Small intestine (tissue), 16 donors: Measurements from ENCODE around the gene ENOX1. TPM values are rescaled to one million over a fixed set of nuclear protein-coding genes. Genes with fewer than 3 reads are reported as not detected.
A peak's percentile ranks its signal among the peaks of the same experiment; 100 is the strongest.
"Not testable (repeated sequence)": the region's sequence is repeated elsewhere in the genome, so short reads cannot be mapped to it uniquely, and the experiment has no call there.

ENCODE experiments used
- DNase-seq, 2 donors: peaks; one replicate each; pipeline versions ENCODE4 v3.0.0 to v3.0.0-alpha.2; 2013
- FAIRE-seq: peaks from 2 replicates; lab custom pipeline; 2012; peaks lifted over from hg19 to GRCh38; lab: Jason Lieb, UNC
- H3K27ac ChIP-seq, 3 donors: one replicate each; pipeline ENCODE4 v1.5.1; 2013; ENCODE audit warnings: low read length in 2 of 3, mild to moderate bottlenecking in 2 of 3, control low read depth in 1 of 3, inconsistent platforms in 1 of 3, low read depth in 1 of 3, moderate library complexity in 1 of 3
- H3K27me3 ChIP-seq, 3 donors: one replicate each; pipeline ENCODE4 v1.6.1; 2013; ENCODE audit warnings: low read length in 3 of 3, inconsistent platforms in 1 of 3; ENCODE audit not compliant: control insufficient read depth in 3 of 3, insufficient read depth in 3 of 3
- H3K36me3 ChIP-seq, 3 donors: one replicate each; pipeline ENCODE4 v1.6.1; 2013; ENCODE audit warnings: low read length in 3 of 3, inconsistent platforms in 1 of 3, low read depth in 1 of 3, mild to moderate bottlenecking in 1 of 3, moderate library complexity in 1 of 3; ENCODE audit not compliant: control insufficient read depth in 3 of 3, insufficient read depth in 2 of 3
- H3K4me1 ChIP-seq, 3 donors: one replicate each; pipeline ENCODE4 v1.6.1; 2013; ENCODE audit warnings: low read length in 2 of 3, inconsistent platforms in 1 of 3, low read depth in 1 of 3, mild to moderate bottlenecking in 1 of 3, moderate library complexity in 1 of 3; ENCODE audit not compliant: control insufficient read depth in 3 of 3, insufficient read depth in 2 of 3
- H3K4me3 ChIP-seq, 3 donors: one replicate each; pipeline ENCODE4 v1.5.1; 2013; ENCODE audit warnings: low read length in 3 of 3, control low read depth in 1 of 3, inconsistent platforms in 1 of 3, low read depth in 1 of 3, mild to moderate bottlenecking in 1 of 3, moderate library complexity in 1 of 3
- H3K9me3 ChIP-seq, 2 donors: one replicate each; pipeline ENCODE4 v1.6.1; 2013; ENCODE audit warnings: low read depth in 1 of 2, low read length in 1 of 2; ENCODE audit not compliant: control insufficient read depth in 2 of 2, insufficient read depth in 1 of 2
- WGBS, 3 donors: extraction: QIAGEN DNeasy Blood & Tissue Kit; methylation state at CpG; one replicate each; pipeline ENCODE4 v1.1.7; 2013; 5-methylcytosine and 5-hydroxymethylcytosine counted together
- long read RNA-seq, 10 donors: transcript quantifications; one replicate each; lab custom pipeline, GENCODE V29; 2026
- polyA plus RNA-seq, 4 donors: library from polyadenylated mRNA; stranded (reverse) in 3 of 4; unstranded in 1 of 4; fragments of 200-250 nt in 3 of 4; fragments of 120-200 nt in 1 of 4; gene quantifications; one replicate each; pipeline versions ENCODE4 v1.2.1 to v1.2.3, GENCODE V29; 2013
- donor health status: healthy with polysubstance abuse.
- donor health status: control.
- donor health status: control.
- donor health status: Bipolar disorder and iron deficiency.
- donor health status: healthy.

ENOX1 gene
- polyA plus RNA-seq: under 1 TPM in 3 of 4 donors, not detected in 1; 0.27 to 0.87 (median 0.72) TPM
- long read RNA-seq, donor 1: 0 reads
- long read RNA-seq, donor 2: 0 reads
- long read RNA-seq, donor 3: 0 reads
- long read RNA-seq, donor 4: 0 reads
- long read RNA-seq, donor 5: 0 reads
- long read RNA-seq, donor 6: 0 reads
- long read RNA-seq, donor 7: 0 reads
- long read RNA-seq, donor 8: 0 reads
- long read RNA-seq, donor 9: 0 reads
- long read RNA-seq, donor 10: 0 reads

DNA sequence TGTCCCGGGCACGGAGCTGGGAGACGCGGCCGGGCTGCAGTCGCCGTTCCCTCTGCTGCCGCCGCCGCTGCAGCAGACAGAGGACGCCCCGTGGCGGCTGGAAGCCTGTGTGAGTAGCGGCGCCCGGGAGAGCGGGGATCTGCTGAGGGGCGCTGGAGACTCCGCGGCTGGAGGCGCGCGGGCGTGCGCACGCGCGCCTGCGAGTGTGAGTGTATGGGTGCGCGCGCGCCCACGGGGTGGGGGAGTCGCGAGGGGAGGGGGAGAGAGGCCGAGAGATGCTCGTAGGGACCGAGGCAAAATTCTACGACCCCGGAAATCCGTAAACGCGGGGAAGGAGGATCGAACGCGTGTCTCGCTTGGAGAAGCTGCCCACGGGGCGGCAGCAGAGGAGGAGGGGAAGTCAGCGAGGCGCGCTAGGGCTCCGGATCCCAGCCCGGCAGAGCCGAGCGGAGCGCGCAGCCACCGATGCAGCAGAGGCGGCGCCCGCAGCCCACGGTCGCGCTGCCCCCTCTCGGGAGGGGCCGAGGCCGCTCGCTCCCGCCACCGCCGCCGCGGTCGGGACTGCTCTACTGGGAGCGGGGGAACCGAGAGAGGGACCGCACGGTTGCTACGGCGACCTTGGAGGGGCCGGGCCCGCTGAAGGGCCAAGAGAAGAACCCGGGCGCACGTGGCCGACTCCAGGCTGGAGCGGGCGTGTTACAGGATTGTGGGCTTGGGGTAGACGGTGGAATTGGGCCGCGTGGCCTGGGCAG lies at the start of gene ENOX1:
TSS of gene ENOX1 (minus strand) at position 207 of the 752 bp plus-strand sequence.
- H3K27me3 ChIP-seq: peaks cover 0 to 26% (median 4%) of the 10 kb centered on the region in 3 donors
- H3K4me1 ChIP-seq: peaks cover 0 to 3% (median 2%) of the 10 kb centered on the region in 3 donors
- WGBS, 3 donors: 0% methylated on average over 64 to 93 of the region's 93 CpGs
- H3K27ac ChIP-seq: peak within 1 kb of the TSS in 2 of 3 donors; percentile 31 to 45
- DNase-seq (peak; percentile 33 to 72), FAIRE-seq (no peak)
- no peaks in the 10 kb centered on the region for H3K9me3 ChIP-seq
- no peaks in the 10 kb centered on the region for H3K36me3 ChIP-seq
- H3K4me3 ChIP-seq: peak within 1 kb of the TSS in 2 of 3 donors; percentile 53 to 62

DNA sequence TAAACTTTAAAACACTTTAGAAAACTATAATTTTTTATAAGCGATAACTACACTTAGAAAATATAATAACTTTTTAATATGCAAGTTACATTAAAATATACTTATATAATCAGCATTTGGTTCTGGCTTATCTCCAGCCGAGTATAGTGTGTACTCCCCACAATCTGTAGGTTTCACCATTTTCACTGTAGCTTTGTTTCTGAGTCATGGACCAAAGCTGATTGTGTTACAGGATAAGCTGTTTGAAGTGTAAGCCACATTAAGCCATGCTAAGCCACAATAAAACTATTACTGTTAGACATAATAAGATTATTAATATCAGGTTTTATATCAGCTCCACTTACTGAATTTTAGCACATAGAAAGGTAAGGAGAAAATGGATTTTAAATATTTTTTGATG lies 48.9 kb upstream of the ENOX1 start:
- Histone ChIP-seq H3K27me3 (no peaks in the 10 kb centered on the region), H3K27ac (no peak overlapping the region), H3K9me3 (no peaks in the 10 kb centered on the region), H3K4me1 (no peaks in the 10 kb centered on the region), H3K4me3 (no peak overlapping the region), H3K36me3 (no peaks in the 10 kb centered on the region)
- DNase-seq (no peak), FAIRE-seq (peak; percentile 57)
- WGBS, 3 donors: 59 to 77% (median 76%) methylated on average over 2 of the region's 2 CpGs

DNA sequence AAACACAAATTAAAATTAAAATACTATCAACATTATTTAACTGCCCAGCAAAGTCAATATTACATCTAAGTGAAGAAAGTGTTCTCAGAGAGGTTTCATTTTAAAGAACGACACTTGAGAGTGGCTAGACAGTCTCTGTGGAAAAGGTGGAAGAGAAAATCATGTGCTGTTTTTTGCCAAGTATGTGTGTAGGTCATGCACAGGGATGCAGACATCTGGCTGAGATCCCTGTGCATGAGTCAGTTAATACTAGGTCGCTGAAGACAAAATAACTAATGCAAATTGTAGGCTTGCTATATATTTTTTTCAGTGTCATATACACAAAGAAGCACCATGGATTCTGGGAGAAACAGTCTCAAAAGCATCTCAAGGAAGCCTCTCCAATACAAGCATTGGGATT lies 44.3 kb upstream of the ENOX1 start:
- Histone ChIP-seq H3K27ac (no peak overlapping the region), H3K27me3 (no peaks in the 10 kb centered on the region), H3K4me1 (no peaks in the 10 kb centered on the region), H3K9me3 (no peaks in the 10 kb centered on the region), H3K36me3 (no peaks in the 10 kb centered on the region), H3K4me3 (no peak overlapping the region)
- FAIRE-seq (no peak), DNase-seq (no peak)
- WGBS, 3 donors: 65 to 79% (median 70%) methylated on average over 2 of the region's 2 CpGs

DNA sequence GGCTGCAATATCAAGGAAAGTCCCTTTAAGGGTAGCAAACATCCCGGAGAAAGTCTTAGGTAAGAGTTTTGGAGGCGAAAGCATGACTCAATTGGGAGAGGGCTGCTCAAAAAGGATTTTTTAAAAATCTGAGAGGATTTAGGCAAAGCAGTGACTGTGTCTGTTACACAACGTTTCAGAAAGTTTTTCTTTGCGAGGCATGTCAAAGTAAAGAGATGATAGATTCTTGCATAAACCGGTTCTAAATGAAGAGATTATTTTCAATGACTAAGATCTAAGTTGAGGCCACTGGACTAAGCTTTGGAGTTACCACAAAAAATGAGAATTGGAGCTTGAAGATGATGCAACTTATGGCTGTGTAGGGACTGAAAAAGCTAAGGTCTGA lies 43.7 kb upstream of the ENOX1 start:
- no peaks in the 10 kb centered on the region for H3K4me1 ChIP-seq
- WGBS, 3 donors: 72 to 78% (median 74%) methylated on average over 5 of the region's 5 CpGs
- FAIRE-seq: no peak
- no peak overlapping the region for H3K27ac ChIP-seq
- no peaks in the 10 kb centered on the region for H3K9me3 ChIP-seq
- no peak for DNase-seq
- no peak overlapping the region for H3K4me3 ChIP-seq
- no peaks in the 10 kb centered on the region for H3K36me3 ChIP-seq
- no peaks in the 10 kb centered on the region for H3K27me3 ChIP-seq

DNA sequence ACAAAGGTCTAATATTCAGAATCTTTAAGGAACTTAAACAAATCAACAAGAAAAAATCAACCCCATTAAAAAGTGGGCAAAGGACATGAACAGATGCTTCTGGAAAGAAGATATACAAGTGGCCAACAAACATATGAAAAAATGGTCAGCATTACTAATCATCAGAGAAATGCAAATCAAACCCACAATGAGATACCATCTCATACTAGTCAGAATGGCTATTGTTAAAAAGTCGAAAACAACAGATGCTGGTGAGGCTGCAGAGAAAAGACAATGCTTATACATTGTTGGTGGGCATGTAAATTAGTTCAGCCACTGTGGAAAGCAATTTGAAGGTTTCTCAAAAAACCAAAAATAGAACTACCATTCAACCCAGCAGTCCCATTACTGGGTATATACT lies 37.9 kb upstream of the ENOX1 start:
- not testable (repeated sequence) for H3K27me3 ChIP-seq, H3K36me3 ChIP-seq, FAIRE-seq, H3K4me3 ChIP-seq, DNase-seq, H3K27ac ChIP-seq, H3K4me1 ChIP-seq, H3K9me3 ChIP-seq
- 88 to 100% (median 94%) methylated on average over 1 of the region's 1 CpG for WGBS, 3 donors

DNA sequence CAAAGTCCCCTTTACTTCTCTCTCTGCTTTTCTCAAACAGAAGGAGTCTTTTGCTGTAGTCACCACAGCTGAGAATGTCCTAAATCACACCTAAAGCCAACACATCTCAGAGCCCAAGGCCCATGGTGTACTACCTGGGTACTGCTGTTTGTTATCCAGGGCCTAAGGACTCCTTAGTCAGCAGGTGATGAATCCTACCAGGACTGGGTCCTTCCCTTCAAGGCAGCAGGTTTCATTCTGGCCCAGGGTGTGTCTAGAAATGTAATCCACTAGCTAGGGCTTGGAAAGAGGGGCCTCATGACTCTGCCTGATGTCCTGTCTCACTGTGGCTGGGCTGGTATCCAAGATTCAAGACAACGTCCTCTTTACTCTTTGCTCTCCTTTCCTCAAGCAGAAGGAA lies 36.2 kb upstream of the ENOX1 start:
- 27 to 50% (median 46%) methylated on average over 1 of the region's 1 CpG for WGBS, 3 donors
- peaks cover 0 to 6% of the 10 kb centered on the region in 2 donors for H3K9me3 ChIP-seq
- H3K4me1 ChIP-seq: no peaks in the 10 kb centered on the region
- no peak for FAIRE-seq
- H3K27me3 ChIP-seq: no peaks in the 10 kb centered on the region
- no peaks in the 10 kb centered on the region for H3K36me3 ChIP-seq
- no peak for DNase-seq
- no peak overlapping the region for H3K27ac ChIP-seq
- no peak overlapping the region for H3K4me3 ChIP-seq

DNA sequence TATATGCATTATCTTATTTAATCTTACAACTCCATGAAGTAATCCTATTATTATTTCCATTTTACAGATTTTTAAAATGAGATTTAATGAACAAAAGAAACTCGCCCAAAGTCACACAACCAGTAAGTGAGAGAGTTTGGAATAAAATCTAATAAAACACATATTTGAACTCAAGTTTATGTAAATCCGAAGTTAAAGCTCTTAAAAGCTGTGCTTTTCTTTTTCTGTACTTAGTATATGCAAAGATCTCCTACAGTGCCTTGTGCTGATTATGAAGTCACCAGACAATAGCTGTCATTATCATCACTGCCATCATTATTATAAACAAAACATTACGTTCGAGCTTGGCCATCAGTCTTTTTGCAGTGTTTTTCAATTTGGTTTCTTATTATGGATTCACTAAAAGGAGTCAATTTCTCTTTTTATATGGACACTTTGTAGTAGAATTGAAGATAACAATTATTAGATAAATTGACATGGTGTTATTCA lies 29.7 kb upstream of the ENOX1 start:
- Histone ChIP-seq H3K9me3 (no peaks in the 10 kb centered on the region), H3K4me3 (no peak overlapping the region), H3K27me3 (no peaks in the 10 kb centered on the region), H3K27ac (no peak overlapping the region), H3K4me1 (no peaks in the 10 kb centered on the region), H3K36me3 (no peaks in the 10 kb centered on the region)
- WGBS, 3 donors: 69 to 74% (median 72%) methylated on average over 4 of the region's 4 CpGs
- FAIRE-seq (no peak), DNase-seq (no peak)

DNA sequence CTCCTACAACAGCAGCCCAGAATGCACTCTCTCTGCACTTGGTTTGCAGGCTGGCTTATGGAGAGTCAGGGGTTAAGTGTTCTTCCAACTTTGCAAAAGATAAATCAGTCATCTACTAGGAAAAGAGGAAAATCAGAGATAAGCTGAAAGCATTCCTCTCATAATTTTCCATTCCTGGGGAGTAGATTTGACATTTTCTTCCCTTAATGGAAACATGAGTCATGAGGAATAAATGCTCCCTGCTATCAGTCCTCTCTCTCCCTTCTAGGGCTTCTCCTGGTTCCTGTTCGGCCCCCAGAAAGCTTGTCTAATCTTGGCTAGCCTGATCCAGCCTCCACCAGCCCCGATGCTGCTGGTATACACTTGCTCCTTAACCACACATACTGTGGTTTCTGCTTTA lies 28.4 kb upstream of the ENOX1 start:
- Histone ChIP-seq H3K4me1 (no peaks in the 10 kb centered on the region), H3K36me3 (no peaks in the 10 kb centered on the region), H3K27ac (no peak overlapping the region), H3K4me3 (no peak overlapping the region), H3K9me3 (no peaks in the 10 kb centered on the region), H3K27me3 (no peaks in the 10 kb centered on the region)
- 43 to 67% (median 57%) methylated on average over 2 of the region's 2 CpGs for WGBS, 3 donors
- no peak for FAIRE-seq
- no peak for DNase-seq
